Activated T-cell treated with anti-CD3 and anti-CD28 coated beads for 48 hours (primary cell): ENCODE data around the gene LGR6.
"Not testable (repeated sequence)": the region's sequence is repeated elsewhere in the genome, so short reads cannot be mapped to it uniquely, and the experiment has no call there.

Experiments
- DNase-seq: peaks from one replicate; pipeline ENCODE4 v3.0.0-alpha.2; 2020; ENCODE audit warnings: low read depth

Gene LGR6

GRCh38 chr1:202193614-202194327 lies at the start of gene LGR6:
LGR6 (plus strand) TSS chr1:202193799; CDS start chr1:202193990, 191 bp downstream.
- DNase-seq, result no peak

GRCh38 chr1:202144402-202145067 lies 49.1 kb upstream of the LGR6 start, which contains the start of gene ARL8A:
ARL8A (minus strand) TSS chr1:202144737; CDS start chr1:202144572, 165 bp downstream.
- peak; percentile 67 for DNase-seq

- DNase-seq, result no peak
These were observed 48.4 kb upstream of the LGR6 start for GRCh38 chr1:202145068-202145743.

GRCh38 chr1:202145744-202146140 lies 47.9 kb upstream of the LGR6 start:
- DNase-seq, result not testable (repeated sequence)

GRCh38 chr1:202146279-202146678 lies 47.3 kb upstream of the LGR6 start:
- DNase-seq, result no peak

GRCh38 chr1:202146993-202147392 lies 46.6 kb upstream of the LGR6 start:
- no peak for DNase-seq

GRCh38 chr1:202148391-202148790 lies 45.2 kb upstream of the LGR6 start:
- no peak for DNase-seq

GRCh38 chr1:202149566-202149965 lies 44.0 kb upstream of the LGR6 start:
- DNase-seq, result no peak

- no peak for DNase-seq
These were observed 43.4 kb upstream of the LGR6 start for GRCh38 chr1:202150187-202150586.

GRCh38 chr1:202150602-202151001 lies 43.0 kb upstream of the LGR6 start:
- no peak for DNase-seq

GRCh38 chr1:202151045-202151444 lies 42.6 kb upstream of the LGR6 start:
- no peak for DNase-seq

- DNase-seq, result no peak
These were observed 41.2 kb upstream of the LGR6 start for GRCh38 chr1:202152399-202152798.

- DNase-seq, result no peak
These were observed 40.3 kb upstream of the LGR6 start for GRCh38 chr1:202153284-202153683.

- no peak for DNase-seq
These were observed 39.3 kb upstream of the LGR6 start for GRCh38 chr1:202154148-202154765.

- no peak for DNase-seq
These were observed 38.7 kb upstream of the LGR6 start for GRCh38 chr1:202154766-202155477.

GRCh38 chr1:202155478-202156021 lies 38.0 kb upstream of the LGR6 start:
- no peak for DNase-seq

GRCh38 chr1:202156590-202156989 lies 37.0 kb upstream of the LGR6 start:
- DNase-seq, result no peak

GRCh38 chr1:202157945-202158344 lies 35.7 kb upstream of the LGR6 start:
- no peak for DNase-seq

GRCh38 chr1:202158810-202159533 lies 34.6 kb upstream of the LGR6 start:
- peak; percentile 47 for DNase-seq

- DNase-seq, result peak; percentile 67
These were observed 33.8 kb upstream of the LGR6 start for GRCh38 chr1:202159534-202160371.
